HG02623 (cell line): ENCODE data around the gene JAG1.
"Not testable (repeated sequence)": the region's sequence is repeated elsewhere in the genome, so short reads cannot be mapped to it uniquely, and the experiment has no call there.

Source experiments
- ATAC-seq: cut with Tn5 transposase; IDR thresholded peaks from one replicate; pipeline ENCODE4 v1.9.1; 2021; ENCODE audit warnings: moderate library complexity; ENCODE audit not compliant: unreplicated experiment

JAG1 gene

DNA sequence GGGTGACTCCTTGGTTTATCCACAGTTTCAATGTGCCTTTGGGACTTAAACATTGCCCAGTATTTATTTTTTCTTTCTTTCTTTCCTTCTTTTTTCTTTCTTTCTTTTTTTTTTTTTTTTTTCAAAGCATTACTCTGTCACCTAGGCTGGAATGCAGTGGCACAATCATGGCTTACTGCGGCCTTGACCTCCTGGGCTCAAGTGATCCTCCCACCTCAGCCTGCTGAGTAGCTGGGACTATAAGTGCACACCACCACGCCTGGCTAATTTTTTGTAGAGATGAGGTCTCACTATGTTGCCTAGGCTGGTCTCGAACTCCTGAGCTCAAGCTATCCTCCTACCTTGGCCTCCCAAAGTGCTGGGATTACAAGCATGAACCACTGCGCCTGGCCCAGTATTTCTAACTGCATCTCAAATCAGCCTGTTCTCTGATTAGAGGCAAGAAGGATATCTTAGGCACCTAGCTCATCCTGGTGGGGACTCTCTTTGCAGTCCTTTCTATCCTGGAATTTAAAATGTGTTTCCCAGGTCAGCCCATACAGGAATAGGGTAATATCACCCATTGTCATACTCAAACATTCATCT is 56.2 kb downstream of the JAG1 start:
- ATAC-seq: not testable (repeated sequence)

DNA sequence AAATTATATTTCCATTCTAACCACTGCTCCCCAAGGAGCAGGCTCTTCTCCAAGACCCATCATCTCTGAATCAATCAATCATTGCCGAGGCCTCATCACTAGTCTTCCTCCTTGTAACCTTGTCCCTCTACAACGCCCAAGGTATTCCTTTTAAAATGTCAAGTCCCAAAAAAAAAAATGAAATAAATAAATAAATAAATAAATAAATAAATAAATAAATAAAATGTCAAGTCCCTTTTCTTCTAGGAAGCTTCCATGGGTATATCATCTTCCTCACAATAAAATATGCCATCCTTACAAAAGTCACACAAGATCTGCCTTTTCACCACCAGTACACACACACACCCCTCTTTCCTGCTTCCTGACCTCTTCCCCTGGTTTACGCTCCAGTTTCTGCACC is 57.6 kb downstream of the JAG1 start:
- no peak for ATAC-seq

DNA sequence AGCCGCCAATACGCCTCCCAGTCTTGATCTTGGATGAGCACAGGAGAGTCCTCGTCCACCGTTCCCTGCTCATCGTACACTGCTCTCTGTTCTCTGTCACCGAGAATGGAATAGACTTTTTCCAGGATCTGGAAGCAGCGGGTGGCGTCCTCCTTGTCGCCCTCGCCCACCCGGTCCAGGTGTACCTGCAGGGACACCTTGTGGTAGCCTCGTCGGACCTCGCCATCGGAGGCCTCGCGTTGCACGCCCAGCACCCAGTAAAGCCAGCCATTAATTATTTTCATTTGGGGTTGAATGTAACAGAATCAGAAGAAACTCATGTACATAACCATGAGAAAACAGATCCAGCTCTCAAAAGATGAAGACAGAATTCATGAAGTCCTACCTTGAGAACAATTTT is 59.9 kb downstream of the JAG1 start:
- ATAC-seq: no peak

DNA sequence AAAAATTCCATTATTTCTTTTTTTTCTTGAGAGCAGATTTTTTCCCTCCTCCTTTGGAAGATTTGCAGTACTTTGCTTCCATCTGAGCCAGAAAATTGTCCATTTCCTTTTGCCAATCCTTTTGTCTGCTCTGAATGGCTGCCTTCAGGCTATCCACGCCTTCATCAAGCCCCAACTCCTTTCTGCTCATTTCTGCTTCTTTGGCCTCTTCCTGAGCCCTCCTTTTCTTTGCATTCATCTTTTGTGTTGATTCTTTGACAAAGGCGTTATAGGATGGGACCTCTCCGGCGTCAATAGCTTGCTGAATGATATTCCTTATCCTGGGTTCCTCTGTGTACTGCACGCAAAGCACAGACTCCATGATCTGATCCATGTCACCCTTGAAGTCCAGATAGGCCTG is 60.4 kb downstream of the JAG1 start:
- ATAC-seq: not testable (repeated sequence)

DNA sequence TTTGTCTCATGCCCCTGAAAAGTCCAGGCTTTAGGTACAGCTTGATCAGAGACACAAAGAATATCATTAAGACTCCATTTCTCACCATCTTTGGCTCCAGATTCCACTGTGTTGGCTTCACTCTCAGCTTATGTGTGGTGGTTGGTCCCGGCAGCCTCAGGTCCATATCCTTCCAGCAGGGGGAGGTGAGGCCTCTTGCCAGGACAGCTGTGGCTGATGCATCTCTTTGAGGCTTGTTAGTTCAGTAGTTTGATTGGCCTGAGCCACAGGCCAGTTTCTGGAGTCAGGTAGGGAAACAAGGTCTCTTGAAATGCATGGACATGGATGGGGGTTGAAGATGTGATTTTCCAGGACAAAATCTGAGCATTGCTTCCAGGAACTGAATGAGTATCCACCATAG is 62.4 kb downstream of the JAG1 start:
- no peak for ATAC-seq

DNA sequence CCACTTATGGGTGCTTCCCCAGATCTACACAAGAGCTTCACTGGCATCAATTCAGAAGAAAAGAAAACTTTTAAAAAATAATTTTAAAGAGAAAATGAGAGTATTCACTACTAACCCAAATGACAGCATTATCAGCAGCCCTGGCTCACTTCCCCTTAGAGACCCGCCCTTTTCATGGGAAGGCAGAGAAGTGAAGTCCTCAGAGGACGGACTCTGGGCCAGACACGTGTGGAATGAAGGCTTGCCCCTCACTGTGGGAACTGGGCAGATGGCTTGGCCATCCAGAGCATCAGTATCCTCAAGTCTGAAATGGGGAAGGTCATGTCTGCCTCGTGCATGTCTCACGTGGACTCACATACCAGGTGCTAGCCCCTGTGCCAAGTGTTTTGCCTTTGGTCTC is 63.5 kb downstream of the JAG1 start:
- ATAC-seq: no peak

DNA sequence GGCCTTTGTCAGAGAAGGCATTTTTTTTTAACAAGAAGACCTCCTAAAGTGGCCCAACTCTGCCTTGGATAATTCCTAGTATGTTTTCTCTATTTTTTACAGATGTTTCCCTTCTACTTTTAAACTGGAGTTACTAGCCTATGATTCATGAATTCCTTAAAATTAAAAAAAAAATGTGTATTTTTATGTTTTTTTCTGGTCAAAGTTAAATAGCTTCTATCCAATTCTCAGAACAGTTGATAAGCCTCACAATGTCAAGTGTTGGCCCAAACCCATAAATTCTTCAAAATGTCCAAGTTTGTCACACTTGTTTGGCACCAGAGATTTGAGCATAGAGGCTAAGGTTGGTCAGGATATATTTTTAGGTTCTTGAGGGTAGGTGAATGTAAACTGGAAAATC is 64.0 kb downstream of the JAG1 start:
- ATAC-seq: no peak

DNA sequence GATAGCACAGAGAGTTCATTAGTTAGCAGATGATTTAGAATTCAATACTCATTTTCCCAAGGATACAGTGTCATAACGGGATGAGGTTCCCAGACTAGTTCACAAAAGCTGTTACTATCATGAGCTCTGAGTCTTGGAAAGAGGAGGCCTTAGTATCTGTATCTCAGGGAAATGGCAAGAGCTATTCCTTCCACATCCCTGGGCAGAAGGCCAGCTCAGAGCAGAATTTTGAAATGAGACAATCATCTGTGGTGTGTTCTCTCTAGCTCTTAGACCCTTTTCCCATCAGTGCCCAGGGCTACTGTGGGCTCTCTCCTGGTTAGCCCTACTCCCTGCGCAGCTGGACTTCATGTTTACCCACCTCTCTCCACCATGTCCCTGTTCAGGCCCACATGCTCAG is 64.5 kb downstream of the JAG1 start:
- ATAC-seq: no peak

DNA sequence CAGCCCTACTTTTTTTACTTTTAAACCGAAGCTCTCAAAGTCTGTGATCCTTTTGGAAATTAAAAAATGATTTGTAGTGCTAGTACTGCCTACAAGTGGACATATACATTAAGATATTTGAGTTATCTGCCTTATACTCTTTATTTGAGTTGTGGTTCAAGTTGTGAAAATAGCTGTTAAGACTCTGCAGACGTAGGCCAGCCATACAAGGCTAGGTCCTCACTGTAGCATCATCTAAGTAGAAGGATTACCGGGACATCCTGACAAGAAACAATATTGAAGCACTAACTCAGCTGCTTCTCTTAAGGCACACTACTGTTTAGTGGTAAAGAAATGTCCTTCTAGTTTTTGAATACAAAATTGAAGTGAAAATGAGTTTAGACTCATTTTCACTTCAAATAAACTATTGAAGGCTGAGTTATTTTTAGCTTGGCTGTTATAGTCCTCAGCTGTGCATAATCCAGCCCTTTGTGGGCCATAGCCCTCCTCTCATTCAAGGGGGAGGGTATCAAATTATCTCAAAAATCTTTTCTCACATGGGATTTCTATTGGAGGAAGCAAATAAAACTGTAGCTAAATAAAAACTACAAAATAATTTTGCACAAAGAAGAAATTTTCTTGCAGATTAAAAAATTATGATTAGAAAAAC is 68.1 kb downstream of the JAG1 start:
- ATAC-seq: no peak

DNA sequence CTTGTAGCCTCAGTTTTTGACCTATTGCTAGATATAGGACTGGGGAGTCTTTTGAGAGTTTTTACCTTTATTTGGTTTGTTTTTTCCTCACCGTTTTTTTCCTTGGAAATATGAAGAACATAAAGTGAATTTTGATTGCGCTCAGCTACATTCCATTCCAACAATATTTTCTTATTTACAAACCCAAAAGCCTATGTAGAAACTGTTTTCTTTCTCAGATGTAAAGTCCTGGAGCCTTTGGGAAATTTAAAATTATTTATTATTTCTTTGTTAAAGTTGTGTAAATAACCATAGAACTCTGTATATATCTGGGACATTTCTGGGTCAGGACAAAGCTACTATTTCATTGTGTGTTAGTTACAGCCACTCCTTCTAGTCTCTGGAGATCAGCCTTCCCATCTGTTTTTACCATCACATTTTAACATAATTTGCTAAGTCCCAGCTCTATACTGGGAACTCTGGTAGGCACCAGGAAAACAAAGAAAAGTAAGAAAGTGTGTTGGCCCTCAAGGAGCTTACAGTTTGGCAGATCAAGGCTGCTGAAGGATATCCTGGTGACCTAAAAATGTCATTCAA is 68.8 kb downstream of the JAG1 start:
- no peak for ATAC-seq

DNA sequence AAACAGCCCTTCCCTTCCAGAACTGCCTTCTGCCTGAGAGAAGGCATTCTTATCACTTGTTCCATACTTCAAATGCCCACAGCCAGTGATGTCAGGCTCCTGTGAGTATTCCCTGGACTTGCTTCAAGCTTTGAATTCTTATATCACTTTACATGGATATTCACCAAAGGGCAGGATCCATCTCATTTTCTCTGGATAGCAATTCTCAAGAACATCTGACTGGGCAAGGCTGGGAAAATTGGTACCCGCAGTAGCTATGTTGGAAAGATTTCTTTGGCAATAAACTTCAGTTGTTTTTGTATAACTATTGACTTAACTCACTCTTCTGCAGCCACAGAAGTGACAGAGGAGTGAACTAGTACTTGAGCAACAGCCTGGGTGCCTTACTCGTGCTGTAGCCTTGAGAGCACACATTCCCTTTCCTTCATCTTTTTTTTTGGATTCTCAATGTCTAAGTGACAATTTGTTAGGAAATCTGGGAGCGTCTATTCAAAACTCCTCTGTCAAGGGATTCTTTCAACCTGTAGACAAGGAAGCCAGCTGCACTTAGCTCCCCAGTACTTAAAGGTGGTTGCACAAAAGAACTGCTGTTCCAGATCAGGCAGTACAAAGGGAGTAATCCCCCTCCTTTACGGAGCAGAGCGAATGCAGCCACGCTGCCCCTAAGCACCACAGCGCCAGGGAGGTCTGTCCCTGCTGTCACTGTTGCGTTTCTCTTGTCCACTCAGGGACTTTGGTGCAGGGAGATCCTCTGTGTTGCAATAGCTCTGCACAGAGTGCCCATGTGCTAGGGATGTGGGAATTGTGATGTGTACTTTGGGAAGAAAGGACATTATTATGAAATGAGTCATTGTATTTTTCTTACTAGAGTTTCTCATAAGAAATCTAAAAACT is 69.6 kb downstream of the JAG1 start:
- no peak for ATAC-seq

DNA sequence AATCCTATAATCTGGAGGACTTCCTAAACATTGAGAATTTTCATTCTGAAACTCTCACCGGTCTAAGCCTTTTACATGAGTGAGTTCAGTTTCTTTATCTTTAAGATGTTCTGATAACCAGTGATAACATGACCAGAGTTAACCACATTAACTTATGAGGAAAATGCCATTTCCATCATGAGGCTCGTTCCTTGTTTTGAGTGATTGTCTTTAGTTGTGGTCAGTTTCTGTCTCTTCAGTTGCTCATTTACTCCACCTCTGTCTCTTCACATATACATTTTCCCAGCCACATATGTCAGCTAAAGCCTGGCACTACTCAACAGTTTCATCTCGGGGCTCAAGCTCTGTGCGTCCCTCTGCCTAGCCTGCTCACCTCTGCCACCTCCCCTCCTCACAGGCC is 70.4 kb downstream of the JAG1 start:
- no peak for ATAC-seq

DNA sequence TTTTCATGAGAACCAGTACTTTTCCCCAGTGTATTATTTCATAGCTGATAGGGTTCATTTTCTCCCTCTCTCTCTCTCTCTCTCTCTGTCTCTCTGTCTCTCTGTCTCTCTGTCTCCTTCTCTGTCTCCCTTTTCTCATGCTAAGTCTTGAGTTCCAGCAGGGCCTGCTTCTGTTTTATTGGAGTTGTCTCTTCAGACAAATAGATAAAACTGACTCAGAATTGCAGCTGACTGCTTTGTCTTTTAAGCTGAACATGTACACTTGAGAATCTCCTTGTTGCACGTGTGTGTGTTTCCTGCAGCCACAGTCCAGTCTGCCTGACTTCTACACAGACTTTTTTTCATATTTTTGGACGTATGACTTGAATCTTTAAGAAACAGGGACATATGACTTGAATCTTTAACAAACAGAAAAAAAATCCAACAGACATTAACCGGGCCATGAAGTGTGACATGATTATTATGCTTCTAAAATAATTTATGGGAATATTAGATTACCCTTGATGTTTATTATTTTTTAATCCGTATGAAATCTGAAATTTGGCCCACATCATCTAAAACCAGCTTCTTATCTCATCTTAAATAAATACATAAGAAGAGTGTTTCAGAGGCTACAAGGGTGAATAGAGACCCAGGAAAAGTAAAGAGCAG is 71.5 kb downstream of the JAG1 start:
- no peak for ATAC-seq

DNA sequence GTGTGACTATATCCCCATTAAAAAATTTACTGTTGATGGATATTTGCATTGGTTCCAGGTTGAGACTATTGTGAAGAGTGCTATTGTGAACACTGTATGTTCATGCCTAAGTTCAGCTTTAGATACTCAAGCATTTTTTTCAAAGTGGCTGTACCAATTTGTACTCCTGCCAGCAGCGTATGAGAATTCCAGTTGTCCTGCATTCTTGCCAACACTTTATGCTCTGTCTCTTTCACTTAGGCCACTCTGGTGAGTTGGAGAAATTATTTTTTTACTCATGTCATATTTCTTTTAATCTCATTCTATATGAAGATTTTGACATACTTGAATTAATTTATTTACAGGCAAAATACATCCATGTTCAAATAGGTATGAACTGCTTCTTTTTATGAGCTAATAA is 76.2 kb downstream of the JAG1 start:
- ATAC-seq: no peak

DNA sequence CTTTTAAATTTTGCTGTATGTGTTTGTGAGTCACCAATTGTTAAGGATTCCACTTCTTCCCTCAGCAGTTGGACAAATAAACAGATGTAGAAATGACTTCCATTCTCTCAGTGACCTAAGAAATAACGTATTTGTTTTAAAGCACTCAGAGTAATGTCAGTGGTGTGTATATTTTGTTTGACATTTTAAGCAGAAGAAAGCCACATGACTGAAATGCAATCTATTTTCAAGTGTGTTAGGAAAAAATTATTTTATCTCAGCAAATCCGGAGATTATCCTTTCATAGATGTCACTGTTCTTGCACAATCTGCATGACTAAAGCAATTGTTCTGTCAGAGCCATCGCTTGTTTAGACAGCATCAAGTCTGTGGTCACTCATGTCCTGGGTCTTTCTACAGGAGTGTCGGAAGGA is 77.1 kb downstream of the JAG1 start:
- ATAC-seq: no peak

DNA sequence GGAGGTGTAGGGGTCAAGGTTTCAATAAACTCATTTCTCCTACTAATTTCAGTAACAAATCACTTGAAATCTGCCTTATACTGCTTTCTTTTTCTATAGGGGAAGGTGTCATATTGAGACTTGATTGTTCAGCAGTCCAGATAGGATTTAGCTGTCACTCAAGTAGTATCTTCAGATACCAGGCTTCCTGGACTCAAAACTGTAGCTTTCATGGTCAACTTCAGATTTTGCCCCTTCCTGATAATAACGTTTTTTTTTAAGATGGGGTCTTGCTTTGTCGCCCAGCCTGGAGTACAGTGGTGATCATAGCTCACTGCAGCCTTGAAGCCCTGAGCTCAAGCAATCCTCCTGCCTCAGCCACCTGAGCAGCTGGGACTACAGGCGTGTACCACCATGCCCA is 77.8 kb downstream of the JAG1 start:
- no peak for ATAC-seq

DNA sequence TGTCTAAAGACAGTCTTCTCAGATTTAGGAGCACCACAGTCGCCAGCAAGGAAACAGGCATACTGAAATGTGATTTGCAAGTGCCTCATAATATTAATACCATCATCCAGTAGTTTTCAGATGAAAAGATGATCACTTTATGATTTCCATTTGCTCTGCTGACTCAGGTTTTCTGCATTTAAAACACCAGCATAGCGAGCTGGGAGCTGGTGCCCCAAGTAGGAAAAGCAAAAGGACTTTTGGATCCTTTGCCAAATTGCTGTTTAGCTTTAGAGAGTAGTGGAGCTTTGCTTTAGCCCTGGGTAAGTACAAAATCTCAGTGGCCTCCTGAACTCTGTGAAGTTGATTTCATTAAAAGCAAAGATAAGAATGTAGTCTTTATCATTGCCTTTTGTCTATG is 78.5 kb downstream of the JAG1 start:
- no peak for ATAC-seq

DNA sequence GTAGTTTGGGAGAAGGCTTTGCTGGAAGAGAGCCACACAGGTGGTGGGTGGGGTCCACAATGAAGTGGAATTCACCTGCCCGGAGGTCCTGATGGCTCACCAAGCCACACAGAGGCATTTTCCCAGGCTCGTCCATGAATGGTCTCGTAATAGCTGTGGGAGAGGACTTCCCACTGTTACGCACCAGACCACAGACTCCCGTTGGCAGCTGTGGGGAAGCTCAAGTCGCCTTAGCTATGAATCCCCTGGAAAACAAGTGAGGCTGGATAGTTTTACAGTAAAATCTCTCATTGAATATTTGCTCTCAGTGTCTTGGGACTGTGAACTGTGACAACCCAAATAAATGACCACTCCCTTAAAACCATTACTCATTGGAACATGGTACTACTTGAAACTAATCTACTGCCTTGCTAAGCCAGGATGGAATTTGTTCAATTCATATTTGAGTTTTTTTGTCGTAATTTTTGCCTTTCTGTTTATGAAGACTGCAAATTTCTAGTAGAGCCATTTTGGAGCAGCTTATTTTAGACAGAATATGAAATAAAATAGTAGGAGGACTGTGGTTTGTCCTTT is 79.4 kb downstream of the JAG1 start:
- ATAC-seq: no peak

DNA sequence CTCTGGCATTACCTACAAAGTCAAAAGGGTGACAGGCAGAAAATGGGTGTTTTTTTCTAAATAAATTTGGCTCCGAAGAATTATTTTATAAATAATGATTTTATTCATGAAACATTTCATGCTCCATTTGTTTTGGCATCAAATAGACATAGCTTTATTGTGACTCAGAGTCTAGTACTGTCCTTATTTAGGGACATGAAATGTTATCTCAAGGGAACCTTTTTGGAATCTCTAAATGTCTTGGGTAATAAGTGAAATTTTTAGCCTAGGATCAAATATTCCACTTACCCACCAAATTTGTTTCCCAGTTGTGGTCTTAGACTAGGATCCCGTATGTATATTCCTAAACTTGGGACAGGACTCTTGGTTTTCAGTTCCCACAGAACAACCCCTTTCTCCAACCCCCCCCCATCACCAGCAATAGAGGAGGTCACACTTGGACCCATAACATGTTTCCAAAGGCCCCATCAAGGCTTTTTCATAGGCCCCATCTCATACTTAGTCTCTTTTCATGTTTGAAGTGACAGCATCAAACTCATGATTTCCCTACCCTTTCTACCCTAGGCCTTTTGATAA is 81.8 kb downstream of the JAG1 start:
- no peak for ATAC-seq

DNA sequence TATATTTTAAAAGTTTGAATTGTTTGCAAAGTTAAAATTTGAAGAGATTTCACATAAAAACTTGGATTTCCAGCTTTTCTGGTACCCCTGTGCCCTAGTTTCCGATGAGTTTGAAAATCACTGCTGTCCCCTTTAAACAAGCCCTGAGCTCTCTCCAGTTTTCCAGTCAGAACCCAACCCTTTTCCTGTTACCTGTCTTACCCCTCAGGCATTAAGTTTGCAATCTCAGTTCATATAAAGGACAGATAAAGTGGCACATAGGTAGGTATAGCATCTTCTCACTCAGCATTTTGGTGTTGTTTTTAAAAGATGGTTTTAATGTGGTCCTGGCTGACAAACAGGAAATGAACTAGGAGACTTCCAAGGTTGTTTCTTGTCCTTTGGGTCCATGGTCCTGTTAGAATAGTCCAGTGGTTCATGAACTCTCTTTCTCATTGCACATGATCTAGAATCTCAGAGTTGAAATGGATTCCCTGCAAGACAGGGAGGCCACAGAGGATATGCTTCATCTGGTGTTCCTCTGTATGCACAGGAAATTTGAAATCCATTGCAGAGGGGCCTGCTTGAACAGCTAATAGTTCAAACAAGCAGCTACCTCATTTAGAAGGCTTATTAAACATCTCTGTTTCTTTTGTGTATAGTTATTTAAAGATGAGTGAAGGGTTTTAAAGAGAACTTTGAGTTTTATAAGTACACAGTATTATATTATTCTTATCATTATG is 82.7 kb downstream of the JAG1 start:
- ATAC-seq: no peak
